HG02610 (cell line): ENCODE measurements around the gene FBXO45.
"Not testable (repeated sequence)": the region's sequence is repeated elsewhere in the genome, so short reads cannot be mapped to it uniquely, and the experiment has no call there.

ENCODE experiments used
- ATAC-seq: cut with Tn5 transposase; IDR thresholded peaks from one replicate; pipeline ENCODE4 v1.9.1; 2021; ENCODE audit warnings: mild to moderate bottlenecking, moderate library complexity; ENCODE audit not compliant: unreplicated experiment

The FBXO45 gene

DNA sequence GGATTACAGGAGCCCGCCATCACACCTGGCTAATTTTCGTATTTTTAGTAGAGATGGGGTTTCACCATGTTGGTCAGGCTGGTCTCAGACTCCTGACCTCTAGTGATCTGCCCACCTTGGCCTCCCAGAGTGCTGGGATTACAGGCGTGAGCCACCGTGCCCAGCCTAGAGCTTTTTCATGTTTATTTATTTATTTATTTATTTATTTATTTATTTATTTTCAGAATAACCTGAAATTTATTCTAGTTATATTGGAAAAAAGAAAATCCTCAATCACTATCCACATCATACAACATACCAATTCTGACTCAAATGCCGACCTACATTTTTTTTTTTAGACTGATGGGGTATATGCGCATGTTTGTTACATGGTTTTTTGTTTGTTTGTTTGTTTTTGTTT, 46.8 kb downstream of the FBXO45 start:
- not testable (repeated sequence) for ATAC-seq

DNA sequence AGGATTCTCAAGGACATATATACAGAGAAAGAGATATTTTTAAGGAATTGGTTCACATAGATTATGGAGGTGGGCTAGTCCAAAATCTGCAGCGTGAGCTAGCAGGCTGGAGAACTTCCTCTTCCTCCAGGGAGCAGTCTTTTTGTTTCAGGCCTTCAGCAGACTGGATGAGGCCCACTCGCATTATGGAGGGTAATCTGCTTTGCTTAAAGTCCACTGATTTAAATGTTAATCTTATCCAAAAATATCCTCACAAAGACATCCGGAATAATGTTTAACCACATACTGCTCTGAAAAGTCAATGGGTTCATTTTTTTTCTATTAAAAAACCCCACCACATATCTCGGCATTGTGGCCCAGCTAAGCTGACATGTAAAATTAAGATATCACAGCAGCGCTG, 48.8 kb downstream of the FBXO45 start:
- no peak for ATAC-seq

DNA sequence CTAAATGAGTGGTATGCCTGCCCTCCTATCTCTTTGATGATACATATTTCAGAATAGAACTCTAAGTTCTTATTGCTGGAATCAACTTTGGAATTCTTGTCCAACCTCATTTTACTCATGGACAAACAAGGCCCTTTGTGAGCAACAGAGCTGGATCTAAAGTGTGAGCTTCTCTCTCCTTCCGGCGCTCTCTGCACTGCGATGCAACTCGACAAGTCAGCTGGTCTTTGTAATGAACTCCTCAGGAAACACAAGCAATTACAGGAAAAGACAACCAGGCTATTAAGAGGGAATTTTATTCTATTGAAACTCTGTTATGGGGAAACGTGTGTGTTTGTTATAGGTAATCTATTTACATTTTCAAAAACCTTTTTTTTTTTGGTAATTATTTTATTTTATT, 50.8 kb downstream of the FBXO45 start:
- no peak for ATAC-seq

DNA sequence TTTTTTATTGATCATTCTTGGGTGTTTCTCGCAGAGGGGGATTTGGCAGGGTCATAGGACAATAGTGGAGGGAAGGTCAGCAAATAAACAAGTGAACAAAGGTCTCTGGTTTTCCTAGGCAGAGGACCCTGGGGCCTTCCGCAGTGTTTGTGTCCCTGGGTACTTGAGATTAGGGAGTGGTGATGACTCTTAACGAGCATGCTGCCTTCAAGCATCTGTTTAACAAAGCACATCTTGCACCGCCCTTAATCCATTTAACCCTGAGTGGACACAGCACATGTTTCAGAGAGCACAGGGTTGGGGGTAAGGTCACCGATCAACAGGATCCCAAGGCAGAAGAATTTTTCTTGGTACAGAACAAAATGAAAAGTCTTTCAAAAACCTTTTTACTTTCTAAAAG, 51.2 kb downstream of the FBXO45 start:
- not testable (repeated sequence) for ATAC-seq

DNA sequence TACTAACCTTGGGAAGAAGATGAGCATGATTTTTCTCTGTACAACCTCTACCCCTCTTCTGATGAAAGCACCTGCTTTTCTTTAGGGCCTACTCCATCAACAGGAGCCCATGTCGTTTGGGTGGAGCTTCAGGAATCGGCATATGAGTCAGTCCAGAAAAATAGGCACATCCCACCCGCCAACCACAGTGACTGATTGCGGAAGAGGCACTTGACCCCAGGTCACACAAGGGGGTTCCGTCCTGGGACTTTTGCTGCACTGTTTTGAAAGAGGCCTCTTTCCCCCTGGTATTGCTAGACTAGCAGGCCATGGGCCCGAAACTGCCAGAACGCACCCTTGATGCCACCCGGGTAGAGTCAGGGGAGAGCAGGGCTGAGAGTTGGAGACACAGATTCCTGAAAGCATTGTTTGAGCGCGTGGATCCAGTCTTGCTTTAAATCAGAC, 51.7 kb downstream of the FBXO45 start:
- ATAC-seq = peak; percentile 63

DNA sequence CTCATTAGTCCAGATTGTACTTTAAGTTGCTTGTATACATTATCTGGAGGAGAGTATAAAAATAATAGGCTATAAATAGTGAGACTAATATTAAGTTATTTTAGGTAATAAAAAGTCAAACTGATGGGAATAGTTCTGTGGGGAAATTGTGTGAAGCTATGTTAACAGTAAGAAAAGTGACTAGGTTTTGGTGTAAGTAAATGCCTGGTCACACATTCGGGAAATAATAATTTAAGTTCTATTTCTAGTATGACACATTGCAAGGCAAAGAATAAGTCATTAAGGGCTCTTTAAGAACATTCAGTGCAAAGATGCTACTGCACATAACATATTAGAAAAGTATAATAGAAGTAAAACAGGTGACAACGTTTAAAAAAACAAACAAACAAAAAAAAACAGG, 52.2 kb downstream of the FBXO45 start:
- no peak for ATAC-seq

DNA sequence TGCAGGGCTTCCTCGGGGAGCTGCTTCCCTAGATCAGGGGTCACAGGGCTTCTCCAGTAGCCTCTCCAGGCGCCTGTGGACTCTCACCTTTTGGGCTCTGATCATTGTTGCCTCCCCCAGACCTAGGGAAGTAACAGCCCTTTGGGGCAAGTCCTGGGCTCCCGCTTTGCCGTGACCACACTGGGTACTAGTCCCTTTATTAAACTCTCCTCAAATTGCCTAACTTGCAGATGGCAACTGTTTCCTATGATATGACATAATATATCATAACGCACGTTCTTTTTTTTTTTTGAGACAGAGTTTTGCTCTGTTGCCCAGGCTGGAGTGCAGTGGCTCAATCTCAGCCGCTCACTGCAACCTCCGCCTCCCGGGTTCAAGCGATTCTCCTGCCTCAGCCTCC, 53.2 kb downstream of the FBXO45 start:
- no peak for ATAC-seq

DNA sequence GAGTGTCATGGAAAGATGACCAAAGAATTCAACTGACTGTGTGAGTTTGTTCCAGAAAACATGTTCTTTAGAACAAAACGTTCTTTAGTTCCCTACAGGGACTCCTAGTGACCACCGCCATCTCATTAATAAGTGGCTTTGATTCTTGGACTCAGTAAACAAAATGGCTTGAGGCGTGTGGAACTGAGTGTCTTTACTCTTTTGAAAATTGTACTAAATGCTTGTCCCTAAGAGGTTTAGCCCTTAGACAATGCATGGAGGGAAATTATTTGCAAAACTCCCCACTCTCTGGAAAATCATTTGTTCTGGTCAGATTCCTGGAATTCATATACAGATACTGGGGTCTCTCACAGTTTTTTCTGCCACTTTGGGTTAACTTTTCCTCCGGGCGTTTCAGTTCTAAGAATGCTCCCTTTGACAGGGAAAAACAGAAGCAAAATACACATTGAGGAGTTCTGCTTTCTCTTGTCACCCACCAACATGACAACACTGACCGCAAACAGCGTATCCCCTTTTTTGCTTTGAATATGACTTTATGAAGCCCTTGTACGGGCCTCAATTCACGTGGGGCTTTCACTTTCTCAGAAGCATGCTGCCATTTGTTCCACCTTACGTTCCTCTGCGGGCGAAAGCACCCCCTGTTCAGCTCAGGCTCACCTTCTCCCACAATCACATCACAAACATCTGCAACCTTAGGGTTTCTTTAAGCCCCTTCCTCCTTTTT, 55.8 kb downstream of the FBXO45 start:
- ATAC-seq = peak; percentile 57

DNA sequence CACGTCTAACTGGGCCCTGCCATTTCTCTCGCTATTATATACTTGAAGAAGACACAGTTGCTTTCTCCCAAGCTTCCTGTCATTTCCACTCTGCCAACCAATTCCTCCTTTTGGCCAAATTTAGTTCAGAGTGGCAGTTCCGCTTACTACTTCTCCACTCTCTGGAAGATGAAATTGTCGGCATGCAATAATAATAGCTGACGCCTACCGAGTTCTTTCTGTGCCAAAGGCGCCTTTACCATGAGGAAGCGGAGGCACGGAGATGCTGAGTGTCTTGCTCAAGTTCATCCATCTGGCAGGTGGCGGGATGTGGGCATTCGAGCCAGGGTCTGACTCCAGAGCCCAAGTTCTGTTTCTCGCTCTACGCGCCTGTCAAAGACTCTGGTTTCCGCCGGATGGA, 56.4 kb downstream of the FBXO45 start:
- ATAC-seq = no peak

DNA sequence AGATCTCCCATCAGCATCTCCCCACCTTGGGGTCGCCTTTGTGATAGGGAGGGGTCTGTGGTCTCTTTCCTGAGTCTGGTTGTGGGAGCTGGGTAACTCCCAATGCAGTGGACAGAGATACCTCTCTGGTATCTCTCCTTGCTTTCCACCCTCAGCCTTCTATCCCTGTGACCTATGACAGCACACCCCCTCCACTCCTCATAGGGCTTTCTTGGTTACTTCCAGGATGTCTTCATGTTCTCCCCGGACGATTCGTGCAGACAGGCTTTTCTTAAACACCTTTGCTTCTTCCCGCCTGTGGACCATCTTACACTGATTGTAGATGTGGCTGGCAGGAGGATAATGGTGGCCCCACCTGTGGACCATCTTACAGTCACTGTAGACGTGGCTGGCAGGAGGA, 56.9 kb downstream of the FBXO45 start:
- no peak for ATAC-seq

DNA sequence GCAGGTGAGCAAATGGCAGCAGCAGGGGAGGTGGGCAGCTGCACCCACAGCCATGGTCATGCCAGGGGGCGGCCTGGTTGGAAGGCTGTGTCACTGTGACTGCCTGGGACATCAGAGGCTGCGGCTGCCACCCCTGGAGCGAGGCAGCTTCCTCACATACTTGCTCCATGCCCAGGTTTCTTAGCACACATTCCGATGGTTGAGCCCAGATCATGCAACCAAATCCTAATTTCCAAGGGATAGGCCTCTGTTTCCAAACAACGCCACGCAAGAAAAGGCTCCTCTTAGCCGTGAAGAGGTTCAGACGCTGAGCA, 59.4 kb downstream of the FBXO45 start:
- no peak for ATAC-seq

DNA sequence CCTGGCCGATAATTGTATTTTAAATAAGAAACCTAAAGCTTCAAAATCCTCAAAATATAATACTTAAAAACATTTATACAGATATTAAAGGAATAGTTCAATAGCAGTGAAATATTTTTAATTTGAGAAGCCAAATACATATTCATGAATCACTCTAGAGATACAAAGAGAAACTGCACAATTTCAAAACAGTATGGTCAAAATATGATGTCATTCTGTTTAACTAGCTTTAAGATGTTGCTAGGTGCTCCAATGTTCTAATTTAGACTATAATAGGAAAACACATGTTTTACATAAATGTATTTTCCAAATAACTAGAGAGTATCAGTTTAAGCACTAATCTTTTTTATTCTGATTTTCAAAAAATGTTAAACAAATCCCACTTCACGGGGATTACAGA, 60.8 kb downstream of the FBXO45 start:
- ATAC-seq = no peak

DNA sequence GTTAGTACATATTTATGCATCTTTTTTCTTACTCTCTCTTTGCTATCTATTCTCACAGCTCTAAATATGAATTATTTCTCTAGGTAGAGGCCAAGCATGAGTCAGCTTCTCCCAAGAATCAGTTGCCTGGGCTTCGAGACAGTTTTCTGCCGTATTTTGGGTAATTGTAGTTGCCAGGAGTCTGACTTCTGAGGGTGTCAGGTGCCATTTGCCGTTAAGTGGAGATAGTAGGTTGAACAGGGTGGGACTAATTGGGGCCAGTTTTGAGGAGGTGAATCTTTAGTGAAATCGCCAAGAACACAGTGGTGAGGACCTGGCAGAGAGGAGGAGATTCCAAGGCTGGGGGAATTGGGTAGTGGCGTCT, 63.2 kb downstream of the FBXO45 start:
- no peak for ATAC-seq

DNA sequence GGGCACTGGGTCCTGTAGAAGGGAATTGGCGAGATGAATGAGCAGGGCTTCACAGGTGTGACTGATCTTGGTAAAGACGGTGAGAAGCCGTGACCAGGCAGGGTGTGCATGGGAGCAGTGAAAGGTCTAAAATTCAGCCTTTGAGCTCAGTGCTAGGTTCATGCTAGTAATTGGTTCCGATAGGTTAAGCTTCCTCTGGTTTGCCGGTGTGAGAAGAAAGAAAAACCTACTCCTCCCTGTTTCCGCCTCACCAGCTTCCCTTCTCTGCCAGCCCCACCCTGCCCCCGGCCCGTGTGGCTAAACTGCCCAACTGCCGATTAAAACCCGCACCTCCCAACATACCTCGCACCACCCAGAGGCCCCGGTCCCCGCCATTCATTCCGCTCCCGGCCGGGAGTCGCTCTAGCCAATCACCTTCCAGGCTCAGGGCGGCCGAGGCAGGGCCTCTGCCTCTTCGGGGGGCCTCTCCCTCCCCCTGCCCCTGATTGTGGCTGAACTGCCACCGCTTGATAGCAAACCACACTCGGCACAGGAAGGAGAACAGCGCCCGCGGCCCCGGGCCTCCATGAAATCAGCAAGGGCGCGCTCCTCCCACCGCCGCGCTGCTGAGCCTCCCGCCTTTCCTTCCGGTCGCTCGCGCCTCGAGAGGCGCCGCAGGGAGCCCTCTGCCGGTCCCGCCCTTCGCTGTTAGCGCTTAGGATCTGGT, 63.7 kb downstream of the FBXO45 start:
- peak; percentile 72 for ATAC-seq

DNA sequence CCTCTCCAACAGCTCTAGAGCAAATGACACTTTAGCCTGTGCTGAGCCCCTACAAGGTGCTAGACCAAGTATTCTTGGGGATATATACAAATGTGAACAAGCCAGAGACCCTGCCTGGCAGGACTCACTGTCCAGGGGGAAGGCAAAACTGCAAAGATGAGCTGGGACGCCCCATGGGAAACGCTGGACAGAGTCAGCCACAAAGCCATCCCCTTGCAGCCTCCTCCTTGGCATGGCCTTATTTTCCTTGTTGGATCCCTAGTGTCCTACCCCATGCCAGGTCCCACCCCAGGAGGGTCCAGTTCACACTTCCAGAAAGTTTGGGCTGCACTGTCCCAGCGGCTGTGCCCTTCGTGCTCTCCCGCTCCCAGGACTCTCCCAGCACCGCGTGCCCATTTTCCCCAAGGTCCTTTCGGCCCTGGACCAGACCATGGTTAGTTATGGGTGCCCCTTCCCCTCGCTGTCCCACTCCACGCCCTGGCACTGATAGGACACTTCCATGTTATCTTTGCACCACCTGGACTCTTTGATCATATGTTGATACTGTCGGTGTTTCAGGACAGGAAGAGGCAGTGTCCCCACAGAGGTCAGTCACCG, 65.2 kb downstream of the FBXO45 start:
- no peak for ATAC-seq

DNA sequence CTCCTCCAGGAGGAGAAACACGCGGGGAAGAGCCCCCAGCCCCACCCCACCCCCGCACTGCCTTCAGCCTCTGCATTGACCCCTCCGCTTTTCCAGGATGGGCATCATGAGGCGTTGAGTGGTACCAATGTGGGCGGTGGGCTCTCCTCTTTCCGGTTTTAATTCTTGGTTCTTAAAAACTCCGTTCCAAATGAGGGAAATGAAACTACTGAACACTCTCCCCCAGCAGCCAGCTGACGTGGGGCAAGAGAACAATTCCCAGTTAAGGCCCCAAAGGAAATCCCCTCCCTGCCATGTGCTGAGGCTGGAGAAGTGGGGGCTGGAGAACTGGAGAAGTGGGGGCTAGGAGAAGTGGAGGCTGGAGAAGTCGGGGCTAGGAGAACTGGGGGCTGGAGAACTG, 65.8 kb downstream of the FBXO45 start:
- ATAC-seq = no peak

DNA sequence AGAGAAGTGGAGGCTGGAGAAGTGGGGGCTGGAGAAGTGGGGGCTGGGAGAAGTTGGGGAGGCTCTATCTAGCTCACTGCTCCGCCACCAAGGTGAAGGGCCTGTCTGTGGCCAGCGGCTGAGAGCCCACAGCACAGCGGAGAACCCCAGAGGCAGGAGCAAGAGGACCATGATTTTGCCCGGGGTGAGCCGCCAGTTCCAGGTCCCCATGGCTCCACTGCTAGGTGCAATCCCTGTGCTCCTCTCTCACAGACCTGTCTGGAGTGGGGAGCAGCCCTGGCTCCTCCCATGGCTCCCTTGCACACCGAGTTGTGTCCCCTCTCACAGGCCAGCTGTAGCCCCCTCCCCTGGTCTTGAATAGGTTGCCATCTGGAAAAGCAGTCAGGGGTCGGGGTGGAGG, 66.4 kb downstream of the FBXO45 start:
- no peak for ATAC-seq

DNA sequence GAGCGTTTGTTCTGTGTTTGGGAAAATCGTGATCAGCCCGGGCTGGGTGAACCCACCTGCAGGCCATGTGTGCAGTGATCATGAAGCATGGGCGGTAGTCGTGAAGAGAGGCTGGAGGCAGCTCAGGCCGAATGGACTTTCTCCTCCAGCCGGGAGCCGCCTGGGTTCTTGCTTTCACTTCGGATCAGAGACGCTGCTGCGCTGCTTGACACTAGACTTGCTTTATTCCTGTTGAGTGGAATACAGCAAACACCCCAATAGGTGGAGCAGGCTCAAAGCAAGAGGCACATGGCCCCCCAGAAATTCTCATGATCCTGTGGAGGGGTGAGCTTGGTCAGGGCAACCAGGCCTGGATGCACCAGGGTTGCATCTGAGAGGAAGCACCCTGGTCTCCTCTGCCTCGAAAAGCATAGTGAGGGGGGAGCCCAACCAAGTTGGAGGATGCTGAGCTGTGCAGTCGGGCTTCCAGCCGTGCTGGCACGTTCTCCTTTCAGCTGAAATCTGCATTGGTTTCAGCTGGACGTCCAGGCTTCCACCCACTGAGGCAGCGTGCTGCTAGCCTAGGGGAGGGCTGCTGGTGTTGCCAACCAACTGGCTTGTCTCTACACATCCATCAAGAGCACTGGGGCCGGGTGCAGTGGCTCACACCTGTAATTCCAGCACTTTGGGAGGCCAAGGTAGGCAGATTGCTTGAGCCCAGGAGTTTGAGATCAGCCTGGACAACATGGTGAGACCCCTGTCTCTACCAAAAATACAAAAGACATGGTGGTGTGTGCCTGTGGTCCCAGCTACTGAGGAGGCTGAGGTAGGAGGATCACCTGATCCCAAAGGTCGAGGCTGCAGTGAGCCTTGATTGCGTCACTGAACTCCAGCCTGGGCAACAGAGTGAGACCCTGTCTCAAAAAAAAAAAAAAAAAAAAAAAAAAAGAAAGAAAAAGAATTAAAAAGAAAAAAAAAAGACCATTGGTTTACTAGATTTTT, 68.2 kb downstream of the FBXO45 start:
- ATAC-seq = no peak

DNA sequence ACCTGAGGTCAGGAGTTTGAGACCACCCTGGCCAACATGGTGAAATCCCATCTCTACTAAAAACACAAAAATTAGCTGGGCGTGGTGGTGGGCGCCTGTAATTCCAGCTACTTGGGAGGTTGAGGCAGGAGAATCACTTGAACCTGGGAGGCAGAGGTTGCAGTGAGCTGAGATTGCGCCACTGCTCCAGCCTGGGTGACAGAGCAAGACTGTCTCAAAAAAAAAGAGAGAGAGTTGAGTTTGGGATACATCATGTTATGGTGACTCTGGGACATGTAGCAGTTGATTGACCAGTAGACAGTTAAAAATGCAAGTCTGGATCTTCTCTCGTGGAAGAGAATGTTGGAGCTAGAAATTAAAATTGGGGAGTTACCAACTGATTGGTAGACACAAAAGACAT, 69.5 kb downstream of the FBXO45 start:
- not testable (repeated sequence) for ATAC-seq
